ENCODE data around the gene RIMBP3B.
"Not testable (repeated sequence)": the region's sequence is repeated elsewhere in the genome, so short reads cannot be mapped to it uniquely, and the experiment has no call there.

RIMBP3B gene

GRCh38 chr22:21417227-21417746 lies 33.7 kb downstream of the RIMBP3B start, which contains the start of gene HIC2:
Gene HIC2, plus strand, starts transcription at chr22:21417371. Its CDS starts 25,461 bp downstream, at chr22:21442832.
- DNase-seq (ENCODE audit: insufficient read length, low spot score); FAIRE-seq: not testable (repeated sequence)

- FAIRE-seq; DNase-seq (ENCODE audit: insufficient read length, low spot score): not testable (repeated sequence)
Measured at GRCh38 chr22:21417853-21418252, 34.3 kb downstream of the RIMBP3B start.

DNA sequence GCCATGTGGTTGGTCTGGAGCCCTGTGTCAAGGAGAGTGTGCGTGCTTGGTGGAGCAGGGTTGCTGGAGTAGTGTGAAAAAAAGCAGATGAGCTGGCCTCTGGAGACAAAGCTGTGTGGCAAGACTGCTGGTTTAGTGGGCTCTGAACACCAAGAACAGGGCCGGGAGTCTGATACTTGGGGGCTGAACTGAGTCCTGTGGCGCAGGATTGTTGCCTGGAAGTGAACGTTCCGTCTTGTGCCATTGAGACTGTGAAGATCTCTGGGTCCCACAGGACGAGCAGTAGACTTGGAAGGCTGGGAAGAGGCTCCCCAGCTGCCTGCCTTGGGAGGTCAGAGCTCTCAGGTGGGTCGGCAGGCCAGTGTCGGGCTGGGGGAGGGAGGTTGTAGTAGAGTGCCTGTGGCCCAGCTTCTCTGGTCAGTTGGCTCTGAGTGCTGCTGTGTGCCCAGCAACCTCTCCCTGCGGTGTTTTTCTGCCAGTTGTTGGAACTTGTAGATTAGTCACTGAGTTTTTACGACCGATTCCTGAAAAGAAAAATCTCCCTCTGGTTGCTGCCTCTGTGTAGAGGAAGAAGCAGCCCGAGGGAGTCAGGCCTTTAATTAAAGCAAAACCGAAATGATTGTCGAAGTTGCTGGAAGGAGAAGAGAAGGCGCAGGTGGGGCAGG lies 35.6 kb downstream of the RIMBP3B start:
- DNase-seq (ENCODE audit: insufficient read length, low spot score); FAIRE-seq: not testable (repeated sequence)

GRCh38 chr22:21420180-21420763 lies 36.7 kb downstream of the RIMBP3B start:
- FAIRE-seq, result not testable (repeated sequence)

GRCh38 chr22:21424084-21424709 lies 40.6 kb downstream of the RIMBP3B start:
- not testable (repeated sequence) for DNase-seq (ENCODE audit: insufficient read length, low spot score)

More at GRCh38 chr22:21420180-21420763, 36.7 kb downstream of the RIMBP3B start:
- not testable (repeated sequence) for DNase-seq (ENCODE audit: insufficient read length, low spot score)

DNA sequence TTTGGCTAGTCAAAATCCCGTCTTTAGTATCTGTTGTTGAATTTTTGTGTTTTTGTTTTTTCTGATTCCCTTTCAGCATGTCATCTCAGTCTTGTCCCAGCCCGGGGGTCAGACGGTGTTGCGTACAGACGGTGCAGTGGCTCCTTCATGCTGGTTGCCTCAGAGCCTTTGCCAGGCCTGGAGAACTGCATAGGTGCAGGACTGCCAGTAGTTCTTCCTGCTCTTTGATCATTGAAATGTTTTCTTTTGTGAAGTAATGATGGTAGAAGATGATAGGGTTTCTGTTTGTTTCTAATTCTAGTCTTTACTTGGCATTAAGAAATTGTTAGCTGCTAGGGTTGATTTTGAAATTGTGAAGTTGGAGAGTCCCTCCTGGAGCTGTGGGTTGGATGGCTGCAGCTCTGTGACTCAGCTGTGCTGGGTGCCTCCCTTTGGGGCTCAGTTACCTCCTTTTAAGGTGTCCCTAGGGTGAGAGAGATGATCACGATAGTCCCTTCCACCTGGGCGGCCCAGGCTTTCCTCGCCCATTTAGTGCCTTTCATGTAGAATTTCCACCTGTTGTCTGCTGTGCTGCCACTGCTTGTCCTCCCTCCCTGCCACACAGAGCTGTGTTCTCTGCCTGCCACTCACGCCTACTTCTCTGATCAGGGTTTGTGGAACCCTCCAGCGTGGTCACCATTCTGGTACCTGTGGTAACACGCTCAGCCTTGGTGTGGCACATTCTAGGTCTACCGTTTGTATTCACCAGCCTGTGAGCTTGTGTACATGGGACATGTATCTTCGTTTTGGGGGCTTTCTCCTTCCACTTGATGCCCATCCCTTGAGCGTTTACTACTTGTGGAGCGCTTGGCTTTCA lies 51.1 kb downstream of the RIMBP3B start:
- FAIRE-seq, result not testable (repeated sequence)

More at GRCh38 chr22:21424084-21424709, 40.6 kb downstream of the RIMBP3B start:
- not testable (repeated sequence) for FAIRE-seq

GRCh38 chr22:21435998-21436810 lies 52.7 kb downstream of the RIMBP3B start:
- not testable (repeated sequence) for DNase-seq (ENCODE audit: insufficient read length, low spot score); FAIRE-seq

More for the DNA sequence above, 51.1 kb downstream of the RIMBP3B start:
- DNase-seq (ENCODE audit: insufficient read length, low spot score), result not testable (repeated sequence)

- FAIRE-seq, result not testable (repeated sequence)
Measured at GRCh38 chr22:21438013-21438412, 54.5 kb downstream of the RIMBP3B start.

More at GRCh38 chr22:21438013-21438412, 54.5 kb downstream of the RIMBP3B start:
- DNase-seq (ENCODE audit: insufficient read length, low spot score), result not testable (repeated sequence)
